Measurements from ENCODE around the gene IL18RAP.
A peak's percentile ranks its signal among the peaks of the same experiment; 100 is the strongest.

IL18RAP gene

GRCh38 chr2:102422910-102423309, at the start of gene IL18RAP:
TSS of gene IL18RAP (plus strand) at chr2:102423160. CDS start at chr2:102423278, 118 bp downstream.
- Mint-ChIP-seq H3K27ac (peak within 1 kb of the TSS; percentile 90), H3K36me3 (ENCODE audit: low read depth) (peaks cover 30% of the 10 kb centered on the region), H3K4me3 (peak within 1 kb of the TSS; percentile 82), H3K9me3 (no peaks in the 10 kb centered on the region), H3K27me3 (no peaks in the 10 kb centered on the region), H3K4me1 (ENCODE audit: low read depth) (peaks cover 88% of the 10 kb centered on the region)

GRCh38 chr2:102376052-102376591, 46.8 kb upstream of the IL18RAP start:
- peaks cover 15% of the 10 kb centered on the region for H3K9me3 Mint-ChIP-seq
- H3K36me3 Mint-ChIP-seq (ENCODE audit: low read depth) = peaks cover 90% of the 10 kb centered on the region
- H3K27me3 Mint-ChIP-seq = no peaks in the 10 kb centered on the region
- peaks cover 29% of the 10 kb centered on the region for H3K4me1 Mint-ChIP-seq (ENCODE audit: low read depth)
- H3K4me3 Mint-ChIP-seq = no peak overlapping the region
- no peak overlapping the region for H3K27ac Mint-ChIP-seq

DNA sequence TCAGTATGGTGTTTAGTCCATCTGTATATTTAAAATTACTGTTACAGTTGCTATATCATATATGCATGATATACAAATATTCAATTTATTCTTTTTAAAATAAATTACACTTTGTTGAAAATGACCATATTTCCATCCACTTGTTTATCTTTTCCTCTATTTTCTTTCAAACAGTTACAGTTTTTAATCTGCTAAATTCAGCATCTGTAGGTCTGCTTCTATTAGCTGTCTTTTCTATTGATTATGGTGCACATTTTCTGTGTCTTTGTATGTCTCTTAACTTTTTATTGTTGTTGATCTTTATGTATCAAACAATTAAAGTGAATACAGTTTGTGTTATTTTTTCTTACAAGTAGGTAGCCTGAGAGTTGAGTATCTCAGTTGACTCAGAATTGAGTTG, 39.2 kb upstream of the IL18RAP start:
- H3K4me3 Mint-ChIP-seq = no peak overlapping the region
- no peak overlapping the region for H3K27ac Mint-ChIP-seq
- no peaks in the 10 kb centered on the region for H3K27me3 Mint-ChIP-seq
- peaks cover 88% of the 10 kb centered on the region for H3K36me3 Mint-ChIP-seq (ENCODE audit: low read depth)
- H3K4me1 Mint-ChIP-seq (ENCODE audit: low read depth) = peaks cover 5% of the 10 kb centered on the region
- peaks cover 26% of the 10 kb centered on the region for H3K9me3 Mint-ChIP-seq

DNA sequence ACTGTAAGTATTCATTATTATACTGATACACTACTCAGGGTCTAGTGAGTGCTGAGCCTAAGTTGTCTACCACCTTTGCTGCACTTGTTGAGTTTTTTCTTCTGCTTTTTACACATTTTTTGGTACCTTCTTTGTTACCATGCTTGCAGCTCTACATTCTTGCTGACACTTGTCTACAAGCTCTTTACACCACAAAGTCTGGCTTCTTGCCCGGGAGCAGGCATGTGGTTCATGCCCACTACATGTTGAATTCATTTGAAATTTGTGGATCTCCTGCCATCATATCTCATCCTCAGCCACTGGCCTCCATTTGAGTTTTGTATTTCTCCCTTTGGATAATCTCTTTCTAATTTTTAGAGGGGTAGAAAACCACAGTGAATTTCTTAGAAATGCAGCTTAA, 37.4 kb upstream of the IL18RAP start:
- Mint-ChIP-seq H3K9me3 (peaks cover 21% of the 10 kb centered on the region), H3K27ac (no peak overlapping the region), H3K4me3 (no peak overlapping the region), H3K27me3 (no peaks in the 10 kb centered on the region), H3K4me1 (ENCODE audit: low read depth) (peaks cover 5% of the 10 kb centered on the region), H3K36me3 (ENCODE audit: low read depth) (peaks cover 86% of the 10 kb centered on the region)

DNA sequence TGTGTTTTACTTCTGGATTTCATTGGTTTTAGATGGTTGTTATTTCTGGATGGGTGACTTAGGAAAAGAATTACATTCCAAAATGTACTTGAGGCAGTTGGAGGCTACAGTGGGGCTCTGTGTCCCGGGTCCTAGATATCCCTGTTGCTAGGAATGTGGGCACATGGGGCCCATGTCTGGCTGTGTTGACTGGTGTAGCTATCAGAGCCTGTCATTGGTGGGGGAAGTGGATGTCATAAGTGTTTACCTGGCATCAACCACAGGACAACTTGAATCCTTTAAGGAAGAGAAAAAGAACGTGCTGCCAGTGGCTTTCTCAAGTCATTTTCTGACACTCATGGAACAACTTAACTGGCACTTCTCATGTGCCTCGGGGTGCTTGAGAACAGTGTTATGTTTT, 37.0 kb upstream of the IL18RAP start:
- H3K36me3 Mint-ChIP-seq (ENCODE audit: low read depth) = peaks cover 83% of the 10 kb centered on the region

DNA sequence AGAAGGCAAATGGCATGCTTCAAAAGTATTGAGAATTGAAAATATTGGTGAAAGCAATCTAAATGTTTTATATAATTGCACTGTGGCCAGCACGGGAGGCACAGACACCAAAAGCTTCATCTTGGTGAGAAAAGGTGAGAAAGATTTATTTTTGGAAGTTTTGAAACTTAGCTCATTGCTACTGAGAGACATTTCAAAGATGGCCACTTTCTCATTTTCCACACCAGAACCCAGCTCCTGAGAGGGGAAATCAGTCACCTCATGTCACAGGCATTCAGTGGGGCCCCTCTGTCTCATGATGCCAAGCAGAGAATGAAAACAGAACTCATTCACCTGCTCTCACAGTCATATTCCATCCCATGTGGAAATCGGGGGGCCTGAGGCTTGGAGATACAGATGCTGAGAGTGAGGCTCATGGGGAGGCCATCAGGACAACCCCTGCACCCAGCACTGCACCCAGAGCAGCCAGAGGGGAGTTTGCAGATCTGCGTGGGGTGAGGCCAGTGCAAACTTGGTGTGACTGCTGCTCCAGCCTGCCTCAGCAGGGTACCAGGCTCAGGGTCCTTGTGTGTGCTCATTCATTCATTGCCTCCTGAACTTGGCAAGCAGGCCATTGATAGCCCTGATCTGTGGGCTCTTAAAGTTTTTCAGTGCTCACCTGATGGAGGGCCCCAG, 36.0 kb upstream of the IL18RAP start:
- Mint-ChIP-seq H3K36me3 (ENCODE audit: low read depth) (peaks cover 83% of the 10 kb centered on the region), H3K27me3 (no peaks in the 10 kb centered on the region), H3K27ac (peak overlapping the region; percentile 16), H3K4me1 (ENCODE audit: low read depth) (peaks cover 17% of the 10 kb centered on the region), H3K9me3 (peaks cover 21% of the 10 kb centered on the region), H3K4me3 (no peak overlapping the region)

More for the DNA sequence above, 37.0 kb upstream of the IL18RAP start:
- peaks cover 21% of the 10 kb centered on the region for H3K9me3 Mint-ChIP-seq
- H3K4me1 Mint-ChIP-seq (ENCODE audit: low read depth) = peaks cover 7% of the 10 kb centered on the region
- no peak overlapping the region for H3K27ac Mint-ChIP-seq
- no peaks in the 10 kb centered on the region for H3K27me3 Mint-ChIP-seq
- H3K4me3 Mint-ChIP-seq = no peak overlapping the region

DNA sequence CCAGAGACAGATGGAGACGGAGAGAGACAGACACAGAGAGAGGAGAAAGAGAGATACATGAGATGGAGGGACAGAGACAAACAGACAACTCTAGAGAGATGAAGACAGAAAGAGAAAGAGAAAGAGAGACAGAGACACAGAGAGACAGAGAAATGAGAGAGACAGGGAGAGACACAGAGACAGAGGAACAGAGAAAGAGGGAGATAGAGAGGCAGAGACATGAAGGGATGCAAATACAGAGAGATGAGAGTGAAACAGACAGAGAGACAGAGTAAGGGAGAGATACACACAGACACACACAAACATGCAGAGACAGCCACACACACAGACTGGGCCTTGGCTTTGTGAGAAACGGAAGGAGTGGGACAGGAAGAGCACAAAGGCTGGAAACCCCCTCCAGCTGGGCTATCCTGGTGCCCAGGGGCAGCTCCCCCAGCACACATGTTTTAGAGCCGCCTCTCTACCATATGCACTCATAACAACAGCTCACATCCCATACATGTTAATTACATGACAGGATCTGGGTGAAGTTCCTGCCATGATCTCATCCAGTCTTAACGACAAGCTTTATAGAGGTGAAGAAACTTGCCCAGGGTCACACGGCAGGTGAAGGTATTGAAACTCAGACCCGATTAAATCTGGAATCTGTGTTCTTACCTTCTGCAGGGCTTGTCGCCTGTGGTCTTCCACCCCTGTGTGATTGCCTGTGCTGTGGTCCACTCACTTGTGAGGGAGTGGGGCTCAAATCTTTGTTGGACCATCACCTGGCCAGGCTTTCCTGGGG, 35.0 kb upstream of the IL18RAP start:
- Mint-ChIP-seq H3K27ac (peak overlapping the region; percentile 16), H3K36me3 (ENCODE audit: low read depth) (peaks cover 78% of the 10 kb centered on the region), H3K9me3 (peaks cover 18% of the 10 kb centered on the region), H3K27me3 (no peaks in the 10 kb centered on the region), H3K4me1 (ENCODE audit: low read depth) (peaks cover 21% of the 10 kb centered on the region), H3K4me3 (no peak overlapping the region)

DNA sequence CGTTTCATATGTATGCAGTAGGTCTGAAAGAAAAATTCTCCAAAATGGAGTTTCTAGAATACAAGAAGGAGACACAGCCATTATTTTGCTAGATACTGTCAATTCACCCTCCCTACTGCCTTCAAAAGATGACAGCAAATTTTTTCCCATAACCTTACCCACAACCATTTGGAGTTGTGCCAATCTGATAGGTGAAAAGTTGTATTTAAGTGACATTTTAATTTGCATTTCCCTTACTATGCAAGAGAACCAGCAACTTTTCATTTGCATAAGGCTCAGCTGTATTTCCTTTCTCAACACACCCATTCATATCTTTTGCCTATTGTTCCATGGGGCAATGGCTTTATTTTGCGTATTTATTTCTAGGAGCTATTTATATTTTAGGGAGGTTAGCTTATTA, 31.4 kb upstream of the IL18RAP start:
- H3K36me3 Mint-ChIP-seq (ENCODE audit: low read depth) = peaks cover 59% of the 10 kb centered on the region
- peaks cover 21% of the 10 kb centered on the region for H3K4me1 Mint-ChIP-seq (ENCODE audit: low read depth)
- H3K27ac Mint-ChIP-seq = peak overlapping the region; percentile 1
- H3K4me3 Mint-ChIP-seq = peak overlapping the region; percentile 1
- H3K9me3 Mint-ChIP-seq = no peaks in the 10 kb centered on the region
- H3K27me3 Mint-ChIP-seq = no peaks in the 10 kb centered on the region

DNA sequence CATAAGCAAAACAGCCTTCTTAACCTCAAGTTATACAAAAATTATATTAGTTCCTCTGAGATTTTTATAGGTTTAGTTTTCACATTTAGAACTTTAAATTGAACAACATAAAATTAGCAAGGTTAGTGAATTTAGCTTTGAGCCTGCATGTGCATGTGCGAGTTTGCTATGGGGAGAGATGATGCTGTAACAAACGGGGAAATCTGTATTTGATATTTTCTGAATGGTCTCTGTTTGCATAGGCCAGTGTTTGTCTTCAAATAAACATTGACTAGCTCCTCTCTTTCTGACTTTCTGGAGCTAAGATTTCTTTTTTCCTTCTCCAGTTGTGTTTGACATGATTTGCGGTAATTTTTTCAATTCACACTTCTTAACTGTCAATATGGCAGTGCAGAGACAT, 30.9 kb upstream of the IL18RAP start:
- H3K9me3 Mint-ChIP-seq = no peaks in the 10 kb centered on the region
- peaks cover 21% of the 10 kb centered on the region for H3K4me1 Mint-ChIP-seq (ENCODE audit: low read depth)
- H3K36me3 Mint-ChIP-seq (ENCODE audit: low read depth) = peaks cover 63% of the 10 kb centered on the region
- H3K4me3 Mint-ChIP-seq = no peak overlapping the region
- H3K27ac Mint-ChIP-seq = no peak overlapping the region
- H3K27me3 Mint-ChIP-seq = no peaks in the 10 kb centered on the region

GRCh38 chr2:102392942-102393341, 30.0 kb upstream of the IL18RAP start:
- Mint-ChIP-seq H3K27ac (no peak overlapping the region), H3K4me3 (no peak overlapping the region), H3K4me1 (ENCODE audit: low read depth) (peaks cover 16% of the 10 kb centered on the region), H3K9me3 (no peaks in the 10 kb centered on the region), H3K27me3 (no peaks in the 10 kb centered on the region), H3K36me3 (ENCODE audit: low read depth) (peaks cover 59% of the 10 kb centered on the region)

GRCh38 chr2:102396012-102396411, 26.9 kb upstream of the IL18RAP start:
- no peaks in the 10 kb centered on the region for H3K9me3 Mint-ChIP-seq
- H3K4me3 Mint-ChIP-seq = no peak overlapping the region
- no peaks in the 10 kb centered on the region for H3K27me3 Mint-ChIP-seq
- no peak overlapping the region for H3K27ac Mint-ChIP-seq
- peaks cover 41% of the 10 kb centered on the region for H3K36me3 Mint-ChIP-seq (ENCODE audit: low read depth)
- peaks cover 32% of the 10 kb centered on the region for H3K4me1 Mint-ChIP-seq (ENCODE audit: low read depth)

DNA sequence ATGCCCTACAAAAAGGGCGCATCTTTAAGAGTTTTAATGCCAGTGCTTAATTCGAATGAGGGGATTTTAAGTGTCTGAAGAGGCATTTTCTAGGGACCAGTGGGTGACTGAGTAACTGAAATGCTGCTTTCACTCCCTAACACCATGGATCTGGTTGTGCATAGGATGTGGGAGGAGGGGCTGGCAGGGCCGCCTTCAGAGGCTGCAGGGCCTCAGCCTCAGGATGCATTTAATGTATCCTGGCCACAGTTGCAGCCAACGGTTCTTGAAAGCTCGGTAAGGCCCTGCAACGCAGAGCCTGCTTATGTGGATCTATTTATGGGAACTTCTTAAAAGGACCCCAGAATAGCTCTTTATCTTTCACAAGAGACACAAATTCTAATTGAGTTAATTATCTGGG, 25.8 kb upstream of the IL18RAP start:
- Mint-ChIP-seq H3K27ac (no peak overlapping the region), H3K4me3 (no peak overlapping the region), H3K36me3 (ENCODE audit: low read depth) (peaks cover 29% of the 10 kb centered on the region), H3K4me1 (ENCODE audit: low read depth) (peaks cover 32% of the 10 kb centered on the region), H3K9me3 (no peaks in the 10 kb centered on the region), H3K27me3 (no peaks in the 10 kb centered on the region)

DNA sequence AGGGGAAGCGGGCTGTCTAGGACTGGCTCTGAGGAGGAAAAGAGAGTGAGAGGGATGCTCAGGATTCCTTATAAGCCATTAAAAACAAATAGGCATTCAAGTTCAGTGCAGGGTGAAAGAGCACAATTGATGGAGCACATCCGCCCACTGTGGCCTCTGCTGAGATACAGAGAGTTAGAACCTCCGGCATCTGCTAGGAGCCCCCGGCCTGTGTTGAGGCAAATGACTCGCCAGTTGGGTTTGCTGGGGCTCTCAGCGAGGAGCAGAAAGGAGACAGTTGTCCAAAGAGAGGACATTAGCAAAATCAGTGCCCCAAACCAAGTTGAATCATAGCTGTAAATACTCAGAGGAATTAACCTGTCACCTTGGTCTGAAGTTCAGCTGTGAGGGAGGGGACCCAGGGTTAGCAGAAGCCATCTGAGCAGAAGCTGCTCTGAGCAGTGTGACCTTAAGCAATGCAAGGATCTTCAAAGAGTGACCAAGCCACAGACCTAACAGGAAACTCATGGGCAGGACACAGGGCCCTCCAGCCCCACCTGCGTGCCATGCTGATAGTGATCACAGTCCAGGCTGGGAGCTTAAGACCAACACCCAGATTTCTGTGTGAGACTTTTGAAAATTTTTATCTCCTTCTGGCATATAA, 23.3 kb upstream of the IL18RAP start:
- peaks cover 30% of the 10 kb centered on the region for H3K4me1 Mint-ChIP-seq (ENCODE audit: low read depth)
- no peaks in the 10 kb centered on the region for H3K9me3 Mint-ChIP-seq
- H3K27me3 Mint-ChIP-seq = no peaks in the 10 kb centered on the region
- H3K27ac Mint-ChIP-seq = no peak overlapping the region
- peaks cover 12% of the 10 kb centered on the region for H3K36me3 Mint-ChIP-seq (ENCODE audit: low read depth)
- H3K4me3 Mint-ChIP-seq = no peak overlapping the region

- no peaks in the 10 kb centered on the region for H3K9me3 Mint-ChIP-seq
- peaks cover 9% of the 10 kb centered on the region for H3K36me3 Mint-ChIP-seq (ENCODE audit: low read depth)
- H3K27me3 Mint-ChIP-seq = no peaks in the 10 kb centered on the region
- no peak overlapping the region for H3K4me3 Mint-ChIP-seq
- H3K4me1 Mint-ChIP-seq (ENCODE audit: low read depth) = peaks cover 30% of the 10 kb centered on the region
- H3K27ac Mint-ChIP-seq = peak overlapping the region; percentile 56
These were observed 21.5 kb upstream of the IL18RAP start for GRCh38 chr2:102401456-102401855.

DNA sequence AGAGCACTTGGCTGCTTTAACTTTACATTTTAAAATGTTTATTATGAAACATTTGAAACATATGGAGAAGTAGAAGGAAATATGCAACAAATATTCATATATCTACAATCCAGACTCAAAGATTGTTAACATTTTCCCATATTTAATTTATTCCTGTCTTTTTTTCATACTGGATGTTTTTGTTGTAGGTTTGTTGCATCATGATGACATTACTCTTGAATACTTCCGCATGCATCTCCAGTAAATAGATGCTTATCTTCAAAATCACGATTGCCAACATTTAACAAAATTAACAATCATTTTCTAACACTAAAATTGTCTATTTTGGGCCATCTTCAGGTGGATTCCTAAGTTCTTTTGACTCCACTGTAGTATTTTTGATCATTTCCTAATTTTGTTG, 21.1 kb upstream of the IL18RAP start:
- Mint-ChIP-seq H3K27ac (peak overlapping the region; percentile 1), H3K9me3 (no peaks in the 10 kb centered on the region), H3K36me3 (ENCODE audit: low read depth) (peaks cover 7% of the 10 kb centered on the region), H3K27me3 (no peaks in the 10 kb centered on the region), H3K4me3 (no peak overlapping the region), H3K4me1 (ENCODE audit: low read depth) (peaks cover 30% of the 10 kb centered on the region)

Data from stimulated activated naive CD8-positive, alpha-beta T cell treated with anti-CD3 and anti-CD28 coated beads, Interleukin-15, Interleukin-2, amounts not matched to agents 100 ng/mL and 50 ng/mL, for 24 hours (primary cell).